GM13976 (cell line): ENCODE data around the gene STUM.
"Not testable (repeated sequence)": the region's sequence is repeated elsewhere in the genome, so short reads cannot be mapped to it uniquely, and the experiment has no call there.

Experiments
- DNase-seq: peaks from one replicate; pipeline ENCODE4 v3.0.0; 2012; ENCODE audit warnings: low spot score
- CTCF ChIP-seq: IDR thresholded peaks from 2 replicates; pipeline ENCODE4 v1.5.1; 2012; ENCODE audit warnings: borderline replicate concordance, mild to moderate bottlenecking; ENCODE audit not compliant: insufficient read depth; ENCODE audit errors: extremely low read depth, missing control alignments, control extremely low read depth
- in situ Hi-C: fragments of 300-500 bp; cut with MboI; formaldehyde crosslinking; loops from one replicate; pipeline ENCODE4 v1.12.0; 2022; ENCODE audit warnings: low sequenced_read_pairs, mixed read lengths, inconsistent platforms; ENCODE audit not compliant: unreplicated experiment

Gene STUM

GRCh38 chr1:226593541-226593940 is 45.0 kb downstream of the STUM start:
- in situ Hi-C loops, result no loop called here
- TF ChIP-seq CTCF, result no peak
- no peak for DNase-seq

GRCh38 chr1:226596531-226597165 is 48.1 kb downstream of the STUM start:
- in situ Hi-C loops, result no loop called here
- no peak for DNase-seq
- TF ChIP-seq CTCF, result no peak

- TF ChIP-seq CTCF, result no peak
These were observed 49.3 kb downstream of the STUM start for GRCh38 chr1:226597616-226598454.

GRCh38 chr1:226598455-226598849 is 49.9 kb downstream of the STUM start:
- DNase-seq, result no peak
- no peak for TF ChIP-seq CTCF
- in situ Hi-C loops, result no loop called here

More at GRCh38 chr1:226597616-226598454, 49.3 kb downstream of the STUM start:
- DNase-seq, result no peak
- in situ Hi-C loops, result no loop called here

- in situ Hi-C loops, DNase-seq: not testable (repeated sequence)
These were observed 50.4 kb downstream of the STUM start for GRCh38 chr1:226598955-226599354.

GRCh38 chr1:226599636-226600238 is 51.2 kb downstream of the STUM start:
- in situ Hi-C loops, result no loop called here
- DNase-seq, result no peak
- TF ChIP-seq CTCF, result no peak

GRCh38 chr1:226600254-226600653 is 51.7 kb downstream of the STUM start:
- DNase-seq, result no peak
- in situ Hi-C loops, result no loop called here
- TF ChIP-seq CTCF, result no peak
